B cell (primary cell): ENCODE data around the gene CAMK2B.
"Not testable (repeated sequence)": the region's sequence is repeated elsewhere in the genome, so short reads cannot be mapped to it uniquely, and the experiment has no call there.

ENCODE experiments used
- EZH2 ChIP-seq: IDR thresholded peaks from 2 replicates; pipeline ENCODE4 v1.6.1; 2012; ENCODE audit warnings: borderline replicate concordance, low read depth, mild to moderate bottlenecking, moderate library complexity, low read length; ENCODE audit not compliant: insufficient read depth, poor library complexity, severe bottlenecking
- TF ChIP-seq, protein P1 (sequence below): fragments of 200-600 bp; IDR thresholded peaks from one replicate; pipeline ENCODE4 v1.8.0; 2022; ENCODE audit warnings: antibody characterized with exemption, mild to moderate bottlenecking

GRCh38 chr7:44200163-44200562 is 125.2 kb downstream of the CAMK2B start:
- TF ChIP-seq, protein P1, sequence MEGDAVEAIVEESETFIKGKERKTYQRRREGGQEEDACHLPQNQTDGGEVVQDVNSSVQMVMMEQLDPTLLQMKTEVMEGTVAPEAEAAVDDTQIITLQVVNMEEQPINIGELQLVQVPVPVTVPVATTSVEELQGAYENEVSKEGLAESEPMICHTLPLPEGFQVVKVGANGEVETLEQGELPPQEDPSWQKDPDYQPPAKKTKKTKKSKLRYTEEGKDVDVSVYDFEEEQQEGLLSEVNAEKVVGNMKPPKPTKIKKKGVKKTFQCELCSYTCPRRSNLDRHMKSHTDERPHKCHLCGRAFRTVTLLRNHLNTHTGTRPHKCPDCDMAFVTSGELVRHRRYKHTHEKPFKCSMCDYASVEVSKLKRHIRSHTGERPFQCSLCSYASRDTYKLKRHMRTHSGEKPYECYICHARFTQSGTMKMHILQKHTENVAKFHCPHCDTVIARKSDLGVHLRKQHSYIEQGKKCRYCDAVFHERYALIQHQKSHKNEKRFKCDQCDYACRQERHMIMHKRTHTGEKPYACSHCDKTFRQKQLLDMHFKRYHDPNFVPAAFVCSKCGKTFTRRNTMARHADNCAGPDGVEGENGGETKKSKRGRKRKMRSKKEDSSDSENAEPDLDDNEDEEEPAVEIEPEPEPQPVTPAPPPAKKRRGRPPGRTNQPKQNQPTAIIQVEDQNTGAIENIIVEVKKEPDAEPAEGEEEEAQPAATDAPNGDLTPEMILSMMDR, result not testable (repeated sequence)
- TF ChIP-seq EZH2, result not testable (repeated sequence)
